Progenitor cell of endocrine pancreas (in vitro differentiated cells): ENCODE results near the gene NDUFAF8. TPM values are rescaled to one million over a fixed set of nuclear protein-coding genes. Genes with fewer than 3 reads are reported as not detected.

Experiments
- DNase-seq: peaks from one replicate; pipeline ENCODE4 v3.0.0; 2021; ENCODE audit warnings: low spot score; ENCODE audit not compliant: unreplicated experiment
- H3K27ac Mint-ChIP-seq: 2 replicates; pipeline ENCODE4 v1.8.0; 2021; ENCODE audit warnings: mild to moderate bottlenecking, moderate library complexity, mixed read lengths
- H3K27me3 Mint-ChIP-seq: 2 replicates; pipeline ENCODE4 v1.8.0; 2021; ENCODE audit warnings: mixed read lengths
- H3K36me3 Mint-ChIP-seq: 2 replicates; pipeline ENCODE4 v1.8.0; 2022; ENCODE audit warnings: mixed read lengths; ENCODE audit not compliant: insufficient read depth
- H3K4me1 Mint-ChIP-seq: 2 replicates; pipeline ENCODE4 v1.8.0; 2021; ENCODE audit warnings: low read depth, mixed read lengths
- H3K4me3 Mint-ChIP-seq: 2 replicates; pipeline ENCODE4 v1.8.0; 2021; ENCODE audit warnings: low read depth, mild to moderate bottlenecking, moderate library complexity, mixed read lengths
- H3K9me3 Mint-ChIP-seq: 2 replicates; pipeline ENCODE4 v1.8.0; 2021; ENCODE audit warnings: low read depth, mixed read lengths
- total RNA-seq: library from RNA; stranded (reverse); gene quantifications from 2 replicates; pipeline ENCODE4 v1.2.1, GENCODE V29; 2021
- TF ChIP-seq, protein P1 (sequence below): fragments of 200-600 bp; sonication (generic); IDR thresholded peaks from one replicate; pipeline ENCODE4 v1.5.0; 2021; ENCODE audit warnings: antibody characterized with exemption, mild to moderate bottlenecking; ENCODE audit not compliant: unreplicated experiment

The NDUFAF8 gene
- total RNA-seq, 1 donor from 2014 or later, result 43.6 TPM

- TF ChIP-seq, protein P1, sequence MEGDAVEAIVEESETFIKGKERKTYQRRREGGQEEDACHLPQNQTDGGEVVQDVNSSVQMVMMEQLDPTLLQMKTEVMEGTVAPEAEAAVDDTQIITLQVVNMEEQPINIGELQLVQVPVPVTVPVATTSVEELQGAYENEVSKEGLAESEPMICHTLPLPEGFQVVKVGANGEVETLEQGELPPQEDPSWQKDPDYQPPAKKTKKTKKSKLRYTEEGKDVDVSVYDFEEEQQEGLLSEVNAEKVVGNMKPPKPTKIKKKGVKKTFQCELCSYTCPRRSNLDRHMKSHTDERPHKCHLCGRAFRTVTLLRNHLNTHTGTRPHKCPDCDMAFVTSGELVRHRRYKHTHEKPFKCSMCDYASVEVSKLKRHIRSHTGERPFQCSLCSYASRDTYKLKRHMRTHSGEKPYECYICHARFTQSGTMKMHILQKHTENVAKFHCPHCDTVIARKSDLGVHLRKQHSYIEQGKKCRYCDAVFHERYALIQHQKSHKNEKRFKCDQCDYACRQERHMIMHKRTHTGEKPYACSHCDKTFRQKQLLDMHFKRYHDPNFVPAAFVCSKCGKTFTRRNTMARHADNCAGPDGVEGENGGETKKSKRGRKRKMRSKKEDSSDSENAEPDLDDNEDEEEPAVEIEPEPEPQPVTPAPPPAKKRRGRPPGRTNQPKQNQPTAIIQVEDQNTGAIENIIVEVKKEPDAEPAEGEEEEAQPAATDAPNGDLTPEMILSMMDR, result peak; percentile 28
- peaks cover 3% of the 10 kb centered on the region for H3K36me3 Mint-ChIP-seq
- no peaks in the 10 kb centered on the region for H3K27me3 Mint-ChIP-seq
- no peak overlapping the region for H3K27ac Mint-ChIP-seq
- H3K4me3 Mint-ChIP-seq, result no peak overlapping the region
- DNase-seq, result no peak
- peaks cover 5% of the 10 kb centered on the region for H3K4me1 Mint-ChIP-seq
- no peaks in the 10 kb centered on the region for H3K9me3 Mint-ChIP-seq
These were observed 19.2 kb downstream of the NDUFAF8 start for GRCh38 chr17:81258292-81258691.

GRCh38 chr17:81259058-81259605 is 20.0 kb downstream of the NDUFAF8 start:
- Mint-ChIP-seq H3K9me3 (no peaks in the 10 kb centered on the region), H3K27ac (no peak overlapping the region), H3K4me1 (peaks cover 5% of the 10 kb centered on the region), H3K4me3 (no peak overlapping the region), H3K36me3 (peaks cover 3% of the 10 kb centered on the region), H3K27me3 (no peaks in the 10 kb centered on the region)
- TF ChIP-seq, protein P1, result no peak
- DNase-seq, result no peak

- H3K27ac Mint-ChIP-seq, result no peak overlapping the region
- no peaks in the 10 kb centered on the region for H3K27me3 Mint-ChIP-seq
- peaks cover 1% of the 10 kb centered on the region for H3K4me1 Mint-ChIP-seq
- DNase-seq, result no peak
- H3K4me3 Mint-ChIP-seq, result no peak overlapping the region
- H3K9me3 Mint-ChIP-seq, result no peaks in the 10 kb centered on the region
- TF ChIP-seq, protein P1, result no peak
- peaks cover 5% of the 10 kb centered on the region for H3K36me3 Mint-ChIP-seq
These were observed 21.1 kb downstream of the NDUFAF8 start for GRCh38 chr17:81260171-81260570.

GRCh38 chr17:81260641-81261040 is 21.5 kb downstream of the NDUFAF8 start:
- DNase-seq, result no peak
- Mint-ChIP-seq H3K4me3 (no peak overlapping the region), H3K9me3 (no peaks in the 10 kb centered on the region), H3K27me3 (no peaks in the 10 kb centered on the region), H3K4me1 (no peaks in the 10 kb centered on the region), H3K36me3 (peaks cover 8% of the 10 kb centered on the region), H3K27ac (no peak overlapping the region)
- TF ChIP-seq, protein P1, result no peak

DNA sequence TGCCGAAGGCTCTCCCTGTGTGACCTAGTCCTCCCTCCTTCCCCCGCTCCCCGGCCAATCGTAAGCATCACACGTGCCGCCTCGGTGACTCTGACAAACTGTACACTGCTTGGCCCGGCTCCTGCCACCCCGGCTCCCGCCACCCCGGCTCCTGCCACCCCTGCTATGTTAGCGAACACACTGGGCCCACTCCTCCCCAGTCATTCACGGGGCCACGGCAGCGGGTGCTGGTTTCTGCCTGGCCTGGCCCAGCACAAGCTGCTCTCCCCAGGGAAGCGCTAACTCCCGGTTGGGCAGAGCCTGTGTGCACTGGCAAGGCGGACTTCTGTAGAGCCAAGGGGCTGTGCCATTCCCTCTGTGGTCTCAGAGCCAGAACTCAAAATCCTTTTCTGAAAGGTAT is 22.0 kb downstream of the NDUFAF8 start:
- Mint-ChIP-seq H3K4me3 (no peak overlapping the region), H3K36me3 (peaks cover 11% of the 10 kb centered on the region), H3K4me1 (no peaks in the 10 kb centered on the region), H3K27me3 (no peaks in the 10 kb centered on the region), H3K9me3 (no peaks in the 10 kb centered on the region), H3K27ac (no peak overlapping the region)
- TF ChIP-seq, protein P1, result no peak
- no peak for DNase-seq
